Astrocyte (in vitro differentiated cells and primary cell): ENCODE data around the gene LCN10. TPM values are rescaled to one million over a fixed set of nuclear protein-coding genes. Genes with fewer than 3 reads are reported as not detected.

Experiments used
- DNase-seq: peaks from one replicate; pipeline ENCODE4 v3.0.0-alpha.2; 2010; ENCODE audit warnings: low read depth
- FAIRE-seq: peaks from 2 replicates; lab custom pipeline; 2011; peaks lifted over from hg19 to GRCh38; lab: Jason Lieb, UNC
- H2AFZ ChIP-seq: 2 replicates; pipeline ENCODE4 v1.6.0; 2012; ENCODE audit warnings: low read depth, low read length, inconsistent platforms
- H3K27ac ChIP-seq: 2 replicates; pipeline ENCODE4 v1.5.1; 2011; ENCODE audit warnings: low read depth, low read length, inconsistent platforms
- H3K27me3 ChIP-seq: 2 replicates; pipeline ENCODE4 v1.6.0; 2011; ENCODE audit warnings: low read length, inconsistent platforms; ENCODE audit not compliant: insufficient read depth
- H3K36me3 ChIP-seq: 2 replicates; pipeline ENCODE4 v1.5.1; 2011; ENCODE audit warnings: low read length, inconsistent platforms; ENCODE audit not compliant: insufficient read depth
- H3K4me1 ChIP-seq: 2 replicates; pipeline ENCODE4 v1.5.1; 2011; ENCODE audit warnings: low read length, inconsistent platforms; ENCODE audit not compliant: insufficient read depth
- H3K4me2 ChIP-seq: 2 replicates; pipeline ENCODE4 v1.6.0; 2012; ENCODE audit warnings: low read length, inconsistent platforms
- H3K4me3 ChIP-seq: 2 replicates; pipeline ENCODE4 v1.5.1; 2011; ENCODE audit warnings: low read depth, mild to moderate bottlenecking, low read length, inconsistent platforms; ENCODE audit not compliant: insufficient read depth
- H3K79me2 ChIP-seq: 2 replicates; pipeline ENCODE4 v1.6.0; 2012; ENCODE audit warnings: mild to moderate bottlenecking, low read length, inconsistent platforms; ENCODE audit not compliant: insufficient read depth
- H3K9ac ChIP-seq: 2 replicates; pipeline ENCODE4 v1.6.0; 2012; ENCODE audit warnings: mild to moderate bottlenecking, low read length, inconsistent platforms
- H3K9me3 ChIP-seq: 2 replicates; pipeline ENCODE4 v1.5.1; 2012; ENCODE audit warnings: low read depth, mild to moderate bottlenecking, low read length, inconsistent platforms; ENCODE audit not compliant: insufficient read depth
- H4K20me1 ChIP-seq: 2 replicates; pipeline ENCODE4 v1.6.0; 2012; ENCODE audit warnings: low read length, inconsistent platforms; ENCODE audit not compliant: insufficient read depth
- H3K27ac Mint-ChIP-seq: one replicate; pipeline ENCODE4 v1.8.0; 2021; ENCODE audit warnings: mild to moderate bottlenecking, mixed read lengths; ENCODE audit not compliant: unreplicated experiment
- H3K27me3 Mint-ChIP-seq: one replicate; pipeline ENCODE4 v1.8.0; 2021; ENCODE audit warnings: low read depth, mixed read lengths; ENCODE audit not compliant: unreplicated experiment
- H3K36me3 Mint-ChIP-seq: one replicate; pipeline ENCODE4 v1.8.0; 2021; ENCODE audit warnings: low read depth, mixed read lengths; ENCODE audit not compliant: unreplicated experiment
- H3K4me1 Mint-ChIP-seq: one replicate; pipeline ENCODE4 v1.8.0; 2021; ENCODE audit warnings: low read depth, mixed read lengths; ENCODE audit not compliant: unreplicated experiment
- H3K4me3 Mint-ChIP-seq: one replicate; pipeline ENCODE4 v1.8.0; 2021; ENCODE audit warnings: mild to moderate bottlenecking, moderate library complexity, mixed read lengths; ENCODE audit not compliant: unreplicated experiment
- H3K9me3 Mint-ChIP-seq: one replicate; pipeline ENCODE4 v1.8.0; 2021; ENCODE audit warnings: mild to moderate bottlenecking, mixed read lengths; ENCODE audit not compliant: unreplicated experiment
- CTCF ChIP-seq: IDR thresholded peaks from 2 replicates; pipeline ENCODE4 v1.5.1; 2011; ENCODE audit warnings: low read depth, mild to moderate bottlenecking, inconsistent platforms, low read length, moderate library complexity; ENCODE audit not compliant: insufficient read depth
- EZH2 ChIP-seq: IDR thresholded peaks from 2 replicates; pipeline ENCODE4 v1.6.1; 2012; ENCODE audit warnings: mild to moderate bottlenecking, low read length, inconsistent platforms; ENCODE audit not compliant: insufficient read depth
- total RNA-seq: library from RNA; stranded (reverse); gene quantifications from 2 replicates; pipeline ENCODE4 v1.2.1, GENCODE V29; 2021

The LCN10 gene
- total RNA-seq, 1 donor from 2014 or later = not detected

GRCh38 chr9:136747161-136748060, 4.7 kb upstream of the LCN10 start:
- no peak for FAIRE-seq

GRCh38 chr9:136746621-136747020, 3.9 kb upstream of the LCN10 start:
- H3K36me3 ChIP-seq = no peaks in the 10 kb centered on the region
- H3K9me3 Mint-ChIP-seq = peaks cover 4% of the 10 kb centered on the region

More at GRCh38 chr9:136747161-136748060, 4.7 kb upstream of the LCN10 start:
- Histone ChIP-seq H3K79me2 (no peaks in the 10 kb centered on the region), H3K4me1 (no peaks in the 10 kb centered on the region), H3K27me3 (peaks cover 5% of the 10 kb centered on the region), H3K9ac (no peak overlapping the region), H4K20me1 (no peaks in the 10 kb centered on the region), H2AFZ (no peak overlapping the region), H3K36me3 (no peaks in the 10 kb centered on the region), H3K27ac (no peak overlapping the region), H3K9me3 (no peaks in the 10 kb centered on the region), H3K4me3 (no peak overlapping the region), H3K4me2 (no peak overlapping the region)
- TF ChIP-seq CTCF (no peak), EZH2 (no peak)
- Mint-ChIP-seq H3K36me3 (peaks cover 2% of the 10 kb centered on the region), H3K9me3 (peaks cover 10% of the 10 kb centered on the region), H3K27me3 (peaks cover 14% of the 10 kb centered on the region), H3K4me3 (no peak overlapping the region), H3K27ac (no peak overlapping the region), H3K4me1 (no peaks in the 10 kb centered on the region)
- no peak for DNase-seq

More at GRCh38 chr9:136746621-136747020, 3.9 kb upstream of the LCN10 start:
- no peaks in the 10 kb centered on the region for H3K9me3 ChIP-seq
- no peaks in the 10 kb centered on the region for H3K4me1 ChIP-seq
- no peak overlapping the region for H3K4me2 ChIP-seq
- DNase-seq (no peak), FAIRE-seq (no peak)
- H2AFZ ChIP-seq = no peak overlapping the region
- Mint-ChIP-seq H3K4me1 (no peaks in the 10 kb centered on the region), H3K27me3 (peaks cover 10% of the 10 kb centered on the region), H3K27ac (no peak overlapping the region), H3K36me3 (peaks cover 2% of the 10 kb centered on the region), H3K4me3 (no peak overlapping the region)
- H3K27me3 ChIP-seq = peaks cover 9% of the 10 kb centered on the region
- TF ChIP-seq EZH2 (no peak), CTCF (no peak)
- H3K27ac ChIP-seq = no peak overlapping the region
- H3K4me3 ChIP-seq = no peak overlapping the region
- H4K20me1 ChIP-seq = no peaks in the 10 kb centered on the region
- H3K9ac ChIP-seq = no peak overlapping the region
- no peaks in the 10 kb centered on the region for H3K79me2 ChIP-seq
